Lower leg skin (tissue), 4 donors: ENCODE measurements around the gene BLOC1S4. TPM values are rescaled to one million over a fixed set of nuclear protein-coding genes. Genes with fewer than 3 reads are reported as not detected.

Experiments
- DNase-seq, 2 donors: peaks; one replicate each; pipeline ENCODE4 v3.0.0-alpha.2; 2019; ENCODE audit warnings: low spot score in 2 of 2
- H3K4me3 ChIP-seq: fragments of 200-600 bp; sonication (generic); 2 replicates; pipeline ENCODE4 v1.5.1; 2017; ENCODE audit warnings: mild to moderate bottlenecking, low read depth; ENCODE audit not compliant: poor library complexity, severe bottlenecking
- POLR2A ChIP-seq, 2 donors: fragments of 450-650 bp; IDR thresholded peaks; one replicate each; pipeline ENCODE4 v1.6.1; 2016 to 2017; ENCODE audit warnings: antibody characterized with exemption in 2 of 2, mild to moderate bottlenecking in 1 of 2, moderate library complexity in 1 of 2
- WGBS, 2 donors: methylation state at CpG; one replicate each; pipeline ENCODE4 v1.1.5; 2018; 5-methylcytosine and 5-hydroxymethylcytosine counted together
- intact Hi-C: fragments of 100-400 bp; cut with DNase I; formaldehyde crosslinking; loops from one replicate; pipeline ENCODE4 v1.15.0; 2023; ENCODE audit warnings: low total_unique reads
- total RNA-seq, 4 donors: library from RNA; depleted of rRNA; stranded (reverse); fragments of >200 nt; gene quantifications; one replicate each; pipeline ENCODE4 v1.1.0, GENCODE V29; 2016
- TF ChIP-seq, protein P1 (sequence below), 3 donors: fragments of 450-650 bp; IDR thresholded peaks; one replicate each; pipeline ENCODE4 v1.5.1; 2016; ENCODE audit warnings: antibody characterized with exemption in 3 of 3, mild to moderate bottlenecking in 3 of 3, moderate library complexity in 2 of 3

Gene BLOC1S4
- total RNA-seq, 4 donors from 2014 or later: 17.9 to 24.3 (median 22.8) TPM

DNA sequence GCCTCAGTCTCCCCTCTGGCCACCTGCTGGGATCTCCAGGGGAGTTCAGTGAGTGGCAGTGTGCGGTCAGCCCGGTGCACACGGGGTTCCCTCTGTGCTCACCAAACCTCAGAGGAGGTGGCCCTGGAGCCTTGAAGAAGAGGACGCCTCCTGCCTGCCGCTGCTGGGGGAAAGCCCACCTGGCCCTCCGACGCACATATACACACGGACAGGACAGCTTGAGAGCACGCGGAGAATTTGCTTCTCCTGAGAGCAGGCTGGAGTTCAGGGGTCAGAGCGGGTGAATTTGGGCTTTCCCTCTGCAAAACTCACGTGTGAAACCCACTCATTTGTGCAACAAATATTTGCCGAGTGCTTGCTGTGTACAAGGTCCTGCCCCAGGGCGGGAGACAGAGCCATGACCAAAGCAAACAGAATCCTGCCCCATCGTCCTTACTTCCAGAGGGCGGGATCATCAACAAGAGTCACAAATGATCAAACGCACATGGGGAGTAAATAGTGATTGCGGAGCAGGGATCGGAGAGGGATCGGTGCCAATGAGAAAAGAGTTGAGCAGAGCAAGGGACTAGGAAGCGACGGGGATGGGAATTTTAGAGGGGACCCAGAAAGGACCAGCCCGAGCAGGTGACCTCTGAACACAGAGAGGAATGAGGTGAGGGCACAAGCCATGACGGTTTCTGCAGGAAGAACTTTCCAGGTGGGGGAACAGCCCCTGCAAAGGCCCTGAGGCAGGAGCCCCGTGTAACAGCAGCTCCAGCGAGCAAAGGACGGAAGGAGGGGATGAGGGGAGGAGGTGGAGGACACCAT is 17.6 kb downstream of the BLOC1S4 start:
- no peak overlapping the region for H3K4me3 ChIP-seq
- peak in 1 of 2 donors; percentile 78 for DNase-seq
- TF ChIP-seq POLR2A (IDR thresholded peaks at IDR 0.05): no peak
- TF ChIP-seq, protein P1, sequence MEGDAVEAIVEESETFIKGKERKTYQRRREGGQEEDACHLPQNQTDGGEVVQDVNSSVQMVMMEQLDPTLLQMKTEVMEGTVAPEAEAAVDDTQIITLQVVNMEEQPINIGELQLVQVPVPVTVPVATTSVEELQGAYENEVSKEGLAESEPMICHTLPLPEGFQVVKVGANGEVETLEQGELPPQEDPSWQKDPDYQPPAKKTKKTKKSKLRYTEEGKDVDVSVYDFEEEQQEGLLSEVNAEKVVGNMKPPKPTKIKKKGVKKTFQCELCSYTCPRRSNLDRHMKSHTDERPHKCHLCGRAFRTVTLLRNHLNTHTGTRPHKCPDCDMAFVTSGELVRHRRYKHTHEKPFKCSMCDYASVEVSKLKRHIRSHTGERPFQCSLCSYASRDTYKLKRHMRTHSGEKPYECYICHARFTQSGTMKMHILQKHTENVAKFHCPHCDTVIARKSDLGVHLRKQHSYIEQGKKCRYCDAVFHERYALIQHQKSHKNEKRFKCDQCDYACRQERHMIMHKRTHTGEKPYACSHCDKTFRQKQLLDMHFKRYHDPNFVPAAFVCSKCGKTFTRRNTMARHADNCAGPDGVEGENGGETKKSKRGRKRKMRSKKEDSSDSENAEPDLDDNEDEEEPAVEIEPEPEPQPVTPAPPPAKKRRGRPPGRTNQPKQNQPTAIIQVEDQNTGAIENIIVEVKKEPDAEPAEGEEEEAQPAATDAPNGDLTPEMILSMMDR (IDR thresholded peaks at IDR 0.05): no peak
- WGBS, 2 donors: 85 to 86% methylated on average over 27 of the region's 27 CpGs
- intact Hi-C loops: no loop called here

GRCh38 chr4:6734165-6734786 is 18.3 kb downstream of the BLOC1S4 start:
- H3K4me3 ChIP-seq: no peak overlapping the region
- intact Hi-C loops: no loop called here
- TF ChIP-seq, protein P1 (IDR thresholded peaks at IDR 0.05): no peak
- DNase-seq: peak in 1 of 2 donors; percentile 82
- WGBS, 2 donors: 86 to 87% methylated on average over 16 of the region's 16 CpGs

GRCh38 chr4:6739920-6740319 is 23.9 kb downstream of the BLOC1S4 start:
- TF ChIP-seq POLR2A (IDR thresholded peaks at IDR 0.05): no peak
- TF ChIP-seq, protein P1 (IDR thresholded peaks at IDR 0.05): no peak
- no peak overlapping the region for H3K4me3 ChIP-seq
- no peak for DNase-seq
- intact Hi-C loops: no loop called here
- WGBS, 2 donors: 86 to 93% methylated on average over 4 of the region's 4 CpGs

- WGBS, 2 donors: 88 to 89% methylated on average over 8 of the region's 8 CpGs
- intact Hi-C loops: no loop called here
- DNase-seq: no peak
- no peak for TF ChIP-seq POLR2A (IDR thresholded peaks at IDR 0.05)
- TF ChIP-seq, protein P1 (IDR thresholded peaks at IDR 0.05): no peak
- no peak overlapping the region for H3K4me3 ChIP-seq
Observed at GRCh38 chr4:6740347-6740746, 24.4 kb downstream of the BLOC1S4 start.

GRCh38 chr4:6742507-6742906 is 26.5 kb downstream of the BLOC1S4 start:
- H3K4me3 ChIP-seq: no peak overlapping the region
- DNase-seq: no peak
- intact Hi-C loops: no loop called here
- 79 to 81% methylated on average over 2 of the region's 2 CpGs for WGBS, 2 donors
- TF ChIP-seq, protein P1 (IDR thresholded peaks at IDR 0.05): no peak
- TF ChIP-seq POLR2A (IDR thresholded peaks at IDR 0.05): no peak
